Measurements from ENCODE around the gene PDZD7.

The PDZD7 gene

GRCh38 chr10:101031128-101031795, at the start of gene PDZD7, which contains the start of gene SFXN3:
TSS of gene PDZD7 (minus strand) at chr10:101031129. CDS start at chr10:101030219, 910 bp downstream.
TSS of gene SFXN3 (plus strand) at chr10:101031234. CDS start at chr10:101034695, 3,461 bp downstream.
- peak; percentile 94 for DNase-seq (ENCODE audit: low read depth)

- no peak for DNase-seq (ENCODE audit: low read depth)
These were observed 48.9 kb upstream of the PDZD7 start for GRCh38 chr10:101079874-101080273.

DNA sequence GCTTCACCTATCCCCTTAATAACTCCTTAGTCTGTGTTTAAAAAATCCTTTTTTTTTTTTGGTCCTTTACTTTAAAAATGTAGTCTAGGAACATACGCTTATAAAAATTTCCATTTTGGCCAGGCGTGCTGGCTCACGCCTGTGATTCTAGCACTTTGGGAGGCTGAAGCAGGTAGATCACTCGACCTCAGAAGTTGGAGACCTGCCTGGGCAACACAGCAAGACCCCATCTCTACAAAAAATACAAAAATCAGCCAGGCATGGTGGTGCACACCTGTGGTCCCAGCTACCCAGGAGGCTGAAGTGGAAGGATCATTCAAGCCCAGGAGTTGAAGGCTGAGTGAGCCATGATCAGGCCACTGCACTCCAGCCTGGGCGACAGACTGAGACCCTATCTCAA, 45.7 kb upstream of the PDZD7 start:
- no peak for DNase-seq (ENCODE audit: low read depth)

DNA sequence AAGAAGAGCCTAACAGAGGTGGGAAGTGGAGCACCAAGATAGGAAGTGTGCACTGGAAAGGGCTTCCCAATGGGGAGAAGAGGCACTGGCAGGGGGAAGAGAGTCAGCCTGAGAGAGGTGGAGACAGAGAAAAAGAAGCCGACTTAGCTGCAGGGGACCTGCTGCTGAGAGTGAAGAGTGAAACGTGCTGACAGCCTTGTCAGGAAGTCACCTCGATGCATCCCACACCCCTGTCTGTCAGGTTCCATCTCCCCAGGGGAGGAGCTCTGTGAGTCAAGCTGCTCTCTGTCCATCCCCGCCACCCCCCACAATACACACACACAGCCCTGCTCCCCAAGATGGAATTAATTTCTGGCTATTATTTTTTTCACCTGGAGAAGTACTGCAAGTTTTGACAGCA, 44.8 kb upstream of the PDZD7 start:
- no peak for DNase-seq (ENCODE audit: low read depth)

- DNase-seq (ENCODE audit: low read depth): no peak
These were observed 42.7 kb upstream of the PDZD7 start for GRCh38 chr10:101073631-101074030.

GRCh38 chr10:101072923-101073322, 42.0 kb upstream of the PDZD7 start:
- no peak for DNase-seq (ENCODE audit: low read depth)

DNA sequence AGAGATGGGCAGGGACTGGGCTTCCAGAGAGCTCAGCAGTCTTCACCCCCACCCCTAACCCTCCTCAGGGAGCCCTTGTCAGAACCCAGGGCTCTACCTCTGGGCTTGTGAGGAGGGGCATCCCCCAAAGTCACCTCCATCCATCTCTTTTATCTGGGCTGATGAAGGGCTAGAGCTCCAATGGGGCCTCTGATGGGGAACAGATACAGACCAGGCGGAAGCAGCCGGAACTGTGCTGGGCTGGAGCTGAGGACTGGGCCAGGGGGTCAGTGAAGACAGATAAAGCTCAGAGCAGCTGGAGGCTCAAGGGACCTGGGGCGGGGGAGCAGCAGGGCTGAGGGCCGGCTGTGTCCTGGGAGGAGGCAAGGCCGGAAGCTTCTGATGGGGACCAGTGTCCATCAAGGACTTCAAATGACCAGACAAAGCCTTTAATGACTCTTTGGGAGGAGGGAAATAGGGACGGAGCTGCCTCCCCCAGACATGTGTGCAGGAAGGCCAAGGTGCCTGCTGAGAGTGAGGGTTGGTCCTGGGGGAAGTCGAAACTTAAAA, 41.0 kb upstream of the PDZD7 start:
- no peak for DNase-seq (ENCODE audit: low read depth)

DNA sequence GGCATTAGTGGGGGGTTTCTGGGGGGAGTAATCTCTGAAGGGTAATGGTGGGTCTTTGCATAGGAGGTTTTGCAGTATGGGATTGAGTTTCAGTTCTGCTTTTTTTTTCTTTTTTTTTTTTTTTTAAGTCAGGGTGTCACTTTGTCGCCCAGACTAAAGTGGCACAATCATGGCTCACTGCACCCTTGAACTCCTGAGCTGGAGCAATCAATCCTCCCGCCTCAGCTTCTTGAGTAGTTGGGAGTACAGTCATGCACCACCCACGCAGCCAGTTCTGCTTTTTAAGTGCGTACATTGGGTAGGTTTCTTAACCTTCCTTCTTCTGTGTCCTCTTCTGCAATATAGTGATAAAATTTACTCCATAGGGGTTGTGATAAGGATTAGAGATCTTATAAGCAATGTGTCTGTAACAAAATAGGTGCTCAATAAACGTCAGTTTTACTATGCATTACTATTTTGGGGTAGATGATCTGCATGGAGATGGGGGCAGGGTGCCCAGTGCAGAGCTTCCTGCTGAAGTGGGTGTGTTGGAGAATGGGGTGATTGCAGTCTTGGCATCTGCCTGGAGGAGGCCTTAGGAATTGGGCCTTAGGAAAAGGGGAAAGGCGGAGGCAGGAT, 40.4 kb upstream of the PDZD7 start:
- no peak for DNase-seq (ENCODE audit: low read depth)

GRCh38 chr10:101070098-101070497, 39.2 kb upstream of the PDZD7 start:
- DNase-seq (ENCODE audit: low read depth): no peak

- DNase-seq (ENCODE audit: low read depth): no peak
These were observed 38.5 kb upstream of the PDZD7 start for GRCh38 chr10:101069441-101069840.

DNA sequence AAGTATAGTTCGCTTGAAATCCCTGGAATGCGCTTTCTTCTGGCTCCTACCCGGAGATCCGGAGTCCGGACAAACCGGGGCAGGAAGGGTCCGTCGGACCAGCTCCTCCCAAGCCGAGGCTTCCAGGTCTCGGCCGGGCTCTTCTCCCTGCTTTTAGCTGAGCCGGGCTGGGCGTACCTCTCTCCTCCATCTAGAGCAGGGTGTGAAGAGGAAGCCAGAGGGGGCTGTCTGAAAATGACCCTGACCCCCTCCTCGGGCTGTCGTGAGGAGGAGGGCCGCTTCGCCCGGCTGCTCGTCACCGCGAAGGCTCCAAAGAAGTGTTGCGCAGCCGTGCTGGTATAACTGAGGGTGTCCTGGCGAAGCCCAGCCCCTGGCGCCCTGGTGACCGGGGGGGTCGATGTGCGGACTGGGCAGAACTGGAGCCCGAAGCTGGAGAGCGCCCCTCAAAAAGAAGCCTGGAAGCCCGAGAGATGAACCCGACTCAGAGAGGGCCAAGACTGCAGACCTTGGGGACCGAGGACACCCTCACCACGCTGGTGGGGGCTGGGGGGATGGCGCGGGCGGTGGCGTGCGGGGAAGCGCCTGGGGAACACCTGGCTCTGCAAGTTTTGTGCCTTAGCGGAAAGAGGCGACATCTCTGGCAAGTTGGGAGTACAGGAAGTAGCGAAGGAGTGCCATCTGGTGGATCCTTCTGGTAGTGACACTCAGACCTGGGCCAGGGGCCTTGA, 36.6 kb upstream of the PDZD7 start:
- peak; percentile 60 for DNase-seq (ENCODE audit: low read depth)

DNA sequence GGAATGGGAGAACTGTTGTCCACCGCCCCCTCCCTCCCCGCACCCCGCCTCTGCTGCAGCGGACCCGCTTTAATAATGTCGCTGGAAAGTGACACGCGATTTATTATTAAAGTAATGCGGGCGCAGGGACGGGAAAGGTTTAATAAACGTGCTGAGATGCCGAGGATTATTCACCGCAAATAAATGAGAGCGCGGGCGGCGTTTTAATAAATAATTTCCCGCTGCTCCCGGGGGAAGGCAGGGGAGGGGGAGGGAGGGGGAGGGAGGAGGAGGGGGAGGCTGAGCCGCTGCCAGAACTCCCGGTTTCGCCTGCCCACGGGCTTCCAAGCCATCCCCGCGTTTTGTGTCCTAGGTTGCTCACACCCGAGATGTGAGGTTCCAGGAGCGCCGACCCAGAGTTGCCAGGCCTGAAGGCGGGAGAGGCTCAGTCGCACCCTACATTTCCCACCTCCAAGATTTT, 36.0 kb upstream of the PDZD7 start:
- no peak for DNase-seq (ENCODE audit: low read depth)

GRCh38 chr10:101066146-101066895, 35.4 kb upstream of the PDZD7 start:
- peak; percentile 19 for DNase-seq (ENCODE audit: low read depth)

- no peak for DNase-seq (ENCODE audit: low read depth)
These were observed 34.7 kb upstream of the PDZD7 start for GRCh38 chr10:101065481-101066145.

DNA sequence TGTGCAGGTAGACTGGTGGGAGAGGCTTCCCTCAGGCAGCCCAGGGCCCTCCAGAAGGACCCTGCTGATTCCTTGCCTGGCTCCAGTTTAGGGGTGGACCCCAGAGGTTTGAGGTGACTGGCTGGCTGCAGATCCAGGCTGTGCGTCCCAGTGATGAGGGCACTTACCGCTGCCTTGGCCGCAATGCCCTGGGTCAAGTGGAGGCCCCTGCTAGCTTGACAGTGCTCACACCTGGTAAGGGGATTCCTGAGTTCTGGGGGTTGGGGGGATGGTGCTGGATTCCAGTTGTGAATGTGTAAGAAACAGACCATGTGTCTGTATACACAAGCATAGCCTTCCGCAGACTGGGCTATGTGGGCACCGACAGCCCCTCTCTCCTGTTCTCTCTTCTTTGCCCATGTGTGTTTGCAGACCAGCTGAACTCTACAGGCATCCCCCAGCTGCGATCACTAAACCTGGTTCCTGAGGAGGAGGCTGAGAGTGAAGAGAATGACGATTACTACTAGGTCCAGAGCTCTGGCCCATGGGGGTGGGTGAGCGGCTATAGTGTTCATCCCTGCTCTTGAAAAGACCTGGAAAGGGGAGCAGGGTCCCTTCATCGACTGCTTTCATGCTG, 33.6 kb upstream of the PDZD7 start:
- DNase-seq (ENCODE audit: low read depth): no peak

DNA sequence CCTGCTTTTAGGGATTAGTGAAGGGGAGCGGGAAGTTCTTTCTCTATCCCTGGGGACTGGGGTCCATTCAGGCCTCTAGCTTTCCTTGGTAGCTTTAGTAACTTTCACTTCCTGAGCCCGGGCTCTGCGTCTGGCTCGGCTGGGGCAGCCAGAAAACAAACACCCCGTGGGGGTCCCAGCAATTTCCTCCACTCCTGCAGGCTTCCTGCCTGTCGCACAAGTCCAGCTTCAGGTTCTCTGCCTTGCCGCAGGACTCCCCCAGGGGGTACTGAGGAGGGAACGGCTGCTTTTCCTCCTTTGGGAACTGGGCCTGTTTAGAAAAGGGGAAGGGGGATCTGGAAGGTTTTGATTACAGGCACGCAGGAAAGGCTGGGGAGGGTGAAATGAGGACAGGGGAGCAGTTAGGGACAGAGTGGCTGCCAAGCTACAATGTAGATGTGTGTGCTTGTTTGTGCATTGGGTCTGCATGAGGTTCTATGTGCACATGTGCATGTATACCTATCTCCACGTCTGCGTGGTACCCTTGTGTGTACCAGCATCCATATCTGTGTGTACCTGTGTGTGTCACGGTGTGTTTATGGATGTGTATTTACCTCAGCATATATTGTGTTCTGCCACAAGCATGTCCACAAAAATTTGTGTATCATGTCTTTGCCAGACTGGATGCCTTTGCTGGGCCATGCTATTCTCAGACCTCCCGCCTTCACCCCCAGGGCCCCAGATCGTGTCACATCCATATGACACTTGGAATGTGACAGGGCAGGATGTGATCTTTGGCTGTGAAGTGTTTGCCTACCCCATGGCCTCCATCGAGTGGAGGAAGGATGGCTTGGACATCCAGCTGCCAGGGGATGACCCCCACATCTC, 32.9 kb upstream of the PDZD7 start:
- no peak for DNase-seq (ENCODE audit: low read depth)

DNA sequence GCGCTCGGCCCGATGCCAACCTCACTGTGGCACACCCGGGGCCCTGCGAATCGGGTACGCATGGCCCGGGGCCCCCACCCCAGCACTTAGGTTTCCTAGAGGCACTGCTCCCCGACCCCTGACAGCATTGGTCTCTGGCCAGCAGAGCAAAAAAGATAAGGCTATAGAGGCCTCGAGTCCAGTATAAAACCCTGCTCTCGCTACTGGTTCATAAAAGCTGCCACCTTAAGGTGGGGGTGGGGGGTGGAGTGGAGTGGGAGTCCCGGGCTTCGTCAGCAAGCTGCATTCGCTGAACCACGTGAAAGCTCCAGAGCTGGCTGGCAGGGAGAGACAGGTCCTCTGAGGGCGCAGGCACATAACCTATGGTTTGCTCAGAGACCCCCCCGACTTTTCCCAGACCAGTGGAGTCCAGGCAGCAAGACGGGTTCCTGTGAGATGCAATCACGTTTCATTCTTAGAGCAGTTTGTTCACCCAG, 32.2 kb upstream of the PDZD7 start:
- no peak for DNase-seq (ENCODE audit: low read depth)

GRCh38 chr10:101062232-101063049, 31.5 kb upstream of the PDZD7 start:
- peak; percentile 43 for DNase-seq (ENCODE audit: low read depth)

DNA sequence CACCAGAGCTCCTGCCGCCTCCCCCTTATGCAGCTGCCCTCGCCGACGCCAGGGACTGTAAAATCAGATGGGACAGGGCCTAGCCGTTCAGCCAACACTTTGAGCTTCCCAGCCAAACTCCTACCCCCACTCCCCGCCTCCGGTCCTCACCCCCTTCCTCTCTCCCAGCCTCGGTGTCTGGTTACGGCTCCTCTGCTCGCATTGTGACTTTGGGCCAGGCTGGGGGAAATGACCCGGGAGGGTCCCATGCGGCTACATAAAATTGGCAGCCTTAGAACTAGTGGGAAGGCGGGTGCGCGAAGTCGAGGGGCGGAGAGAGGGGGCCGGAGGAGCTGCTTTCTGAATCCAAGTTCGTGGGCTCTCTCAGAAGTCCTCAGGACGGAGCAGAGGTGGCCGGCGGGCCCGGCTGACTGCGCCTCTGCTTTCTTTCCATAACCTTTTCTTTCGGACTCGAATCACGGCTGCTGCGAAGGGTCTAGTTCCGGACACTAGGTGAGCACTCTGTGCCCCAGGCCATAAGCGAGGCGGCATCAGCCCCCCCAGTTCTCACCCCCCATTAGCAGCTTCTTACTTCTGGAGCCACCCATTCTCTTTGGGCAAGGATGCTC, 30.8 kb upstream of the PDZD7 start, which contains the start of gene KAZALD1:
Gene KAZALD1, plus strand, starts transcription at position 366 of the 608 bp plus-strand sequence. CDS start 604 bp downstream, outside the sequence.
- no peak for DNase-seq (ENCODE audit: low read depth)

Data from activated T-helper 9 cell treated with anti-CD3 and anti-CD28 coated beads, Interleukin-2, amount 50 U/mL, for 16 hours (primary cell).